Measurements from ENCODE around the gene RAB3C.

The RAB3C gene

GRCh38 chr5:58872670-58873273, 289.9 kb downstream of the RAB3C start:
- DNase-seq = no peak

GRCh38 chr5:58875599-58875998, 292.7 kb downstream of the RAB3C start:
- DNase-seq = no peak

- DNase-seq = no peak
These were observed 302.4 kb downstream of the RAB3C start for GRCh38 chr5:58885260-58885659.

- DNase-seq = peak in 48 of 58 donors; percentile 3 to 67 (median 25)
These were observed 303.7 kb downstream of the RAB3C start for GRCh38 chr5:58886315-58887207.

- no peak for DNase-seq
These were observed 304.4 kb downstream of the RAB3C start for GRCh38 chr5:58887311-58887710.

GRCh38 chr5:58887721-58888409, 305.0 kb downstream of the RAB3C start:
- DNase-seq = no peak

GRCh38 chr5:58890265-58890664, 307.4 kb downstream of the RAB3C start:
- DNase-seq = no peak

GRCh38 chr5:58890701-58891085, 307.8 kb downstream of the RAB3C start:
- DNase-seq = no peak

GRCh38 chr5:58891086-58891970, 308.5 kb downstream of the RAB3C start:
- peak in 48 of 58 donors; percentile 10 to 75 (median 33) for DNase-seq

- DNase-seq = no peak
These were observed 309.1 kb downstream of the RAB3C start for GRCh38 chr5:58891971-58892343.

GRCh38 chr5:58893551-58893950, 310.7 kb downstream of the RAB3C start:
- no peak for DNase-seq

- DNase-seq = no peak
These were observed 315.1 kb downstream of the RAB3C start for GRCh38 chr5:58898006-58898405.

- DNase-seq = no peak
These were observed 315.7 kb downstream of the RAB3C start for GRCh38 chr5:58898538-58898937.

GRCh38 chr5:58901271-58901670, 318.4 kb downstream of the RAB3C start:
- DNase-seq = no peak

- no peak for DNase-seq
These were observed 319.4 kb downstream of the RAB3C start for GRCh38 chr5:58902305-58902704.

GRCh38 chr5:58902765-58903164, 319.9 kb downstream of the RAB3C start:
- DNase-seq = no peak

GRCh38 chr5:58904737-58905136, 321.9 kb downstream of the RAB3C start:
- DNase-seq = no peak

GRCh38 chr5:58905944-58906343, 323.1 kb downstream of the RAB3C start:
- DNase-seq = no peak

Measured in anterior cingulate cortex (tissue), 58 donors.